GM12872 (cell line): Measurements from ENCODE around the gene SARDH.

Experiments used
- CTCF ChIP-seq: IDR thresholded peaks from 3 replicates; pipeline ENCODE4 v1.5.1; 2011; ENCODE audit warnings: low read depth, mild to moderate bottlenecking, low read length, moderate library complexity; ENCODE audit not compliant: insufficient read depth

Gene SARDH

DNA sequence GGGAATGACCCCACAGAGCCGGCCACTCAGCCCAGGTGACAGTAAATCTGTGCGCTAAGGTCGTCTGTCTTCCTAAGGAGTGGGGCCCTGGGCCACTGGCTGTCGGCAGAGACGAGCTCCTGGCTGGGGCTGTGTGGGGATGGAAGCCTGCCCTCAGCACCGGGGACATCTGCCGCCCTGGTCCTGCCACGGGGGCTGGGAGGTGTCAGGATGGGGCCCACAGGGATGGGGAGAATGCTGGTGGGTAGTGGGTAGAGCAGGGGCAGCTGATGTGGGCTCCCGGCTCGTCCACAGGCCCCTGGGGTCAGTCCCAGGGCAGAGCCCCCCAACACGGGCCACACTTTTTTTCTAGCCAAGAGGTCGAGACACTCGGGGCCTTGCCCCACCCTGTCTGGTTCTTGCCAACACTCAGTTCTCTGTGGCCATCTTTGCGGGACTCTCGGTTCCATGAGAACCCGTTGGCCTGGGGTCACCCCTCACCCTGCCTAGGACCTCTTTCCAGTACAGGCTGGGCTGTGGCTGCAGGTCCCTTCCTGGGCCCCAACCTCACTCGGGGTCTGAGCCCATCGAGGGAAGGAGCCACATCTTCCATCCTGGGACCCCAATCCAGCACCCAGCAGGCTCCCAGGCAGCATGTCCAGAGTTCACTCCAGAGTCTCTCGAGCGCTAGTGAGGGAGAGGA lies 57.0 kb downstream of the SARDH start:
- TF ChIP-seq CTCF = no peak

GRCh38 chr9:133680250-133680975 lies 57.7 kb downstream of the SARDH start:
- no peak for TF ChIP-seq CTCF

- TF ChIP-seq CTCF = no peak
These were observed 58.6 kb downstream of the SARDH start for GRCh38 chr9:133679466-133680061.

DNA sequence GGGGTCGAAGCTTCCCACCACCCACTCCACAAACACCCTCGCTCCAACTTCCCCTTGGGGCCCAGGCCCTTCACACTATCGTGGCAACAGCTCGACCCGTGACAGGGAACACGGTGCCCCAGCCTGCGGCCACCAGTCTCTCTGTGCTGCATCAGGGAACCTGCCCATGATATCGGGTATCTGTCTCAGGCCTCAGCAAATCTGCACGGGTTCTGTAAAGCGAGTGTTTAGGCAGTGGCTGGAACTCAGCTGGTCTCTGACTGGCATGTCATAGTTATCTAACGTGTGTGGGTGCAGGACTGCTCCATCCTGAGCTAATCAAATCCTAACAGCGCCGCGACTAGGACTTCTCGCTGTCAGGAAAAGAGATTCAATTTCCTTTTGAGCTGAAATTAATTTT lies 59.1 kb downstream of the SARDH start:
- no peak for TF ChIP-seq CTCF

GRCh38 chr9:133677126-133678010 lies 60.8 kb downstream of the SARDH start:
- TF ChIP-seq CTCF = no peak

- no peak for TF ChIP-seq CTCF
These were observed 61.7 kb downstream of the SARDH start for GRCh38 chr9:133676450-133676849.

- TF ChIP-seq CTCF = no peak
These were observed 64.1 kb downstream of the SARDH start for GRCh38 chr9:133674091-133674490.
